Stimulated activated CD4-positive, alpha-beta T cell treated with anti-CD3 and anti-CD28 coated beads, Interleukin-2, amount 100 ng/mL, for 24 hours (primary cell): ENCODE data around the gene EIF4E1B.

Source experiments
- DNase-seq, 2 donors: peaks; one replicate each; pipeline ENCODE4 v3.0.0-alpha.2; 2020

EIF4E1B gene

GRCh38 chr5:176628406-176629228 lies 1.9 kb upstream of the EIF4E1B start:
- no peak for DNase-seq

DNA sequence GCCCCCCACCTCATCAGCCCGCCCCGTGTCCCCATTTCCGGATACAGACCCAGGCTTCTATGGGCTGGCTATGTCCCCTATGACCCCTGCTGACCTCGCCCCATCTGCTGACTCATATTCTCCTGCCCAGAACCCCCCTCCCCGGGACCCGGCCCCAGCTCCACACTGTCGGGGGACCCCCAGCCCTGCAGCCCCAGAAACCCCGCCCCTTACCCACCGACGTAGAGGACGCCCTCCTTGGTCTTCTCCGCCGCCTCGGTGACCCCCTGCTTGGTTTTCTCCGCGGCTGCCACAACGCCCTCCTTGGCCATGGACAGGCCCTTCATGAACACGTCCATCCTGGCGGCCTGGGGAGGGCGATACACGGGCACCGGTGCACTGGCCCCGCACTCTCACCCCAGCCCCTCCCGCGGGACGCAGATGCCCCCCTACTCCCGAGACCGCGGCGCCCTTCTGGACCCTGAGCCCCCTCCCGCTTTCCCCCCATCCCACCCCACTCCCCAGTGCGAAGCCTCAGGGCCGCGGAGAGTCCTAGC lies 1.1 kb upstream of the EIF4E1B start:
- no peak for DNase-seq

DNA sequence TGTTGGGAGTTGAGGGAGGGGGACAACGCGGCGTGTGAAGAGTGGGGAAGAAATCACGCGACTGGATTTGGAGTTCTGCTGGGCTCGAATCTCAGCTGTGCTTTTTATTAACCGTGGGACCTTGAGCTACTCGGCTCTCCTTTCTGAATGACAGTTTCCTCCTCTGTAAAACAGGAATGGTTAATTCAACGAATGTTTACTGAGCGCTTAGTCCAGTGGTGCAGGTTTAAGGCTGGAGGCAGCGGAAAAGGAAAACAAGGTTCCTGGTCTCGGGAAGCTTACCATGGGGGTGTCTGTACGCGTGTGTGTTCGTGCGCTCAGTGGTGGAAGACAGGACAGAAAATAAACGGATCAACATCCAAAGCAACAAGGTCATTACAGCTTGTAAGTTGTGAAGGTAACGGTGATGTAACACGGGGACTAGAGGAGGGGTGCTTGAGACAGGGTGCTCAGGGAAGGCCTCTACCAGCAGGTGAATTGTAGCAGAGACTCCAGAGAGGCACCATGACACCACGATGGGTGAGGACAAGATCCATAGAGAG lies 277 bp downstream of the EIF4E1B start:
- no peak for DNase-seq

GRCh38 chr5:176631383-176632200 lies 1.1 kb downstream of the EIF4E1B start:
- DNase-seq, result no peak

- DNase-seq, result no peak
These were observed 2.3 kb downstream of the EIF4E1B start for GRCh38 chr5:176632745-176633144.

DNA sequence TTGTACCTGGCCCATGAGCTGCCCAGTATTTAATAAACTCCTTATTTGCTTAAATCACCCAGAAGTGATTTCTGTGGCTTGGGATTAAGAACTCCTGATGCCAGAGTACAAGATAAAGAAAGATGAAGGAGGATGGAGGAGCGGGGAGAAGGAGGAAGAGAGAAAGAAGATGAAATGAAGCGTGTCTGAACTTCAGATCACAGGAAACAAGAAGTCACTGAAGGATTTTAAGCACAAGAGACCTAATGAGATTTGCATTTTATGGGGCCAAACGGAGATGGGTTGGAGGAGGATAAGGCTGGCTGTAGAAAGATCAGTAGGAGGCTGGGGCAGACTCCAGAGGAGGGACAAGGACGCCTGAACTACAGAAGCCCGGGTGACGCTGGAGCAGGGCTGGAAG lies 3.1 kb downstream of the EIF4E1B start:
- no peak for DNase-seq

DNA sequence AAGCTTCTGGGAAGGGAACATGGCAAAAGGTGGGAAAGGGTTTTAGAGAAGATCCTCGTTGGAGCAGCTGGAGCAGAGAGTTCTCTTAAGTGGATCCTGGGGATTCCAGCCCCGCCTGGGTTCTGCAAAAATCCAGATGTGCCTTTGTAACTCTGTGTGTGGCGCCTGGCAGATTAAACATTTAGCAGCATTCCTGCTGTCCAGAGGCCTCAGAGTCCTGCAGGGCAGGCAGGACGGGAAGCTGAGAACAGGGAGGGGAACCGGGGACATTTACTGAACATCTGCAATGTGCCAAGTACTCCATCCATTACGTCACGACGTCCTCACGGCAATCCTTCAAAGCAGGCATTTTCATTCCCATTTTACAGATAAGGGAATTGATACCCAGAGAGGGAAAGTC lies 6.0 kb downstream of the EIF4E1B start:
- DNase-seq, result no peak

DNA sequence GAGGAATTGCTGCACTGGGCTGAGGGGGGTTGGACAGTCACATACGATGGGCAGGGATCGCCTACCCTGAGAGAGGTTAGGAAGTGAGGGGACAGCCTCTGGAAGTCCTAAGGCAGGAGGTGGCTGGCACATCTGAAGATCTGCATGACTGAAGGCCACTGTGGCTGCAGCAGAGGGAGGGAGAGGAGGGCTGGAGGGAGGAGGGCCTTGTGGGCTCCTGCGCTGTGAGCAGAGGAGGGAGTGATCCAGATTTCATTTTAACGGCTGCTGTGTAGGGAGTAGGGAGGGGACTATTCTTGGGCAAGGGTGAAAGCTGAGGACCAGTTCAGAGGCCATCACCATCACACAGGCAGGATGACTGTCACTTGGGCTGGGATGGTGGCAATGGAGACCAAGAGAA lies 7.1 kb downstream of the EIF4E1B start:
- DNase-seq, result no peak

GRCh38 chr5:176638437-176638836 lies 8.0 kb downstream of the EIF4E1B start:
- no peak for DNase-seq

DNA sequence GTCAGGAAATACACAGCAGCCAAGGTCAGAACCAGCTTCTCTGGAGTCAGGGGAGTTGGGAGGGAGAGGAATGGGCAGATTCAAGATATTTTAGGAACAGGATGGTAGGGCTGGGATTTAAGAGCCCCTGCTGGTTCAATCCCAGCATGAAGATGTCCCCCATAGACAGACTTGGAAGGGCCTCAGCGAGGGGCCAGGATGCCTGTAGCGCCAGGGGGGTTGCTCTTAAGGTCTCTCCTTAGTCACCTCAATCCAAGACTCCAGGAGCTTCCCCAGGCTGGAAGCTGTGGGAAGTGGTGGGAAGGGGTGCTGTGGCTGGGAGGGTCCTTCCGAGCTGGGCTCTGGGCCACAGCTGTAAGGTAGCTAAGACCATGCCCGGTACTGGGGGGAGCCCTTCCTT lies 8.7 kb downstream of the EIF4E1B start:
- DNase-seq, result no peak

- DNase-seq, result no peak
These were observed 9.5 kb downstream of the EIF4E1B start for GRCh38 chr5:176639981-176640380.

DNA sequence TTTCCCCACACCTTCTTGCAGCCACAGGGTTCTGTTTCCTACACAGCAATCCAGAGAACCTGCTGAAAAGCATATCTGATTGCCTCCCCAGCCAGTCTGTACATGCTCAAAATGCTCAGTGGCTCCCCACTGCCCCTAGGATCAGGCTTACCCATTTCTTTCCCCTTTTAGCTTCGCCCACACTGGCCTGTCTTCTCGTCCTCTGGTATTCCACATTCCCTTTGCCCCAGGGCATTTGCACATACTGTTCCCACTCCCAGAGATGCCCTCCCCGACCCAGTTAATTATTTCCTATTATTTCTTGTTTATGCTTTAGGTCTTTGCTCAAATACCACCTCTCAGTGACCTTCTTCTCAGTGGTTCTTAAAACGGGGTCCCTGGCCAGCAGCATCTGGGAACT lies 10.1 kb downstream of the EIF4E1B start:
- no peak for DNase-seq

DNA sequence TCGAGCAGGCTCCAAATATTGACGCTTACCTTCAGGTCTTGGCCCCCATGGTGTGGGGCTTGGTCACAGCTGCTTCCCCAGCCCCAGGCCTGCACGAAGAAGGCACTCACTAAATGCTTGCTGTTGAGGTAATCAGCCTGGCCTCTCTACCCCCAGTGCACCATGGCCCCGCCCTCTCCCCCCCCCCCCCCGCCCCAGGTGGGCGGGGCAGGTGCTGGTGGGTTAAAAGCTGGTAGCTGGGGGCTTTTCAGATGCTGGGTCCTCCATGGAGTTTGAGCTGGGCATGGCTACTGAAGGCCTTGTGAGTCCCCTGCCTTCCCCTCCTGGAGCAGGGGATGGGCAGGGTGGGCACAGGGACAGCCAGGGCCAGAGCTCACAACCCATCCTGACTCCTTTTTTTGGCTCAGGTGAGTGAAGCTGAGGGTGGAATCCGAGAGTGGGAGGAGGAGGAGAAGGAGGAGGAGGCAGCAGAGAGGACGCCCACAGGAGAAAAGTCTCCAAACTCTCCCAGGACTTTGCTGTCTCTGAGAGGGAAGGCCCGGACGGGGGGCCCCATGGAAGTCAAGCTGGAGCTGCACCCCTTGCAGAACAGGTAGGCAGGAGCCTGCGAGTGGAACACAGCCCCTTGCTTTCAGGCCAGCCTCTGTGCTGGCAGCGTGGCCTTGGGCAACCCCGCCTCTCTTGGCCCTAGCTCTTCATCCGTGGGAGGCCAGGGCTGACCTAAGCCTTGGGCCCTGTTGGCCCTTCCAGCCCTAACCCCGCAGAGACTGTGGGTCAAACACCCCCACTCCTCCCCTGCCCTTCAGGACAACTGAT lies 12.4 kb downstream of the EIF4E1B start:
- no peak for DNase-seq

- DNase-seq, result no peak
These were observed 13.2 kb downstream of the EIF4E1B start for GRCh38 chr5:176643491-176644219.

- DNase-seq, result no peak
These were observed 13.8 kb downstream of the EIF4E1B start for GRCh38 chr5:176644294-176644693.

DNA sequence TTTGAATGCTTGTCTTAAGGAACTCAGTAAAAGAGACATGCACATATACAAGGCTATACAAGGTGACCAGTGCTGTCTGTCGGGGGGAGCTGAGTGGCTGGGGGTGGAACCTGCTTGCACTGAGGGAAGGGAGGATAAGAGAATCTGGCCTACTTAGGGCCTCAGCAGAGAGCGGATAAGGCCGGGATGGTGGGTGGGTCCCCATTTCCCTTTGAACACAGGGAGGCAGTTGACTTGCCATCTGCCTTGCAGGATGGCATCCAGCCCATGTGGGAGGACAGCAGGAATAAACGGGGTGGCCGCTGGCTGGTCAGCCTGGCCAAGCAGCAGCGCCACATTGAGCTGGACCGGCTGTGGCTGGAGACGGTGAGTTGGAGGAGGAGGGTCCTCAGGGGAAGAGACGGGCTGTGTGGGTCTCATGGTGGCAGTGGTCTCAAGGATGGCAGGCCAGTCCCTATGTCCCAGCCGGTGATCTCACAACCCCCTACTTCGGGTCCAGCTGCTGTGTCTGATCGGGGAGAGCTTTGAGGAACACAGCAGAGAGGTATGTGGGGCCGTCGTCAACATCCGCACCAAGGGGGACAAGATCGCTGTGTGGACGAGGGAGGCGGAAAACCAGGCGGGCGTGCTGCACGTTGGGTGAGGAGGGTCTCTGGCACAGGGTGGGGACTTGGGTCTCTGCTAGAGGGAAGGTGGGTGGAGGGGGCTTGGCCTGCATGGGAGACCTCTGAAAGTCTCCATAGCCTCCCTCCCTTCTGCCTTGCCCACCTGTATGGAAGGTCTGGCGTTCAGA lies 14.6 kb downstream of the EIF4E1B start:
- no peak for DNase-seq

DNA sequence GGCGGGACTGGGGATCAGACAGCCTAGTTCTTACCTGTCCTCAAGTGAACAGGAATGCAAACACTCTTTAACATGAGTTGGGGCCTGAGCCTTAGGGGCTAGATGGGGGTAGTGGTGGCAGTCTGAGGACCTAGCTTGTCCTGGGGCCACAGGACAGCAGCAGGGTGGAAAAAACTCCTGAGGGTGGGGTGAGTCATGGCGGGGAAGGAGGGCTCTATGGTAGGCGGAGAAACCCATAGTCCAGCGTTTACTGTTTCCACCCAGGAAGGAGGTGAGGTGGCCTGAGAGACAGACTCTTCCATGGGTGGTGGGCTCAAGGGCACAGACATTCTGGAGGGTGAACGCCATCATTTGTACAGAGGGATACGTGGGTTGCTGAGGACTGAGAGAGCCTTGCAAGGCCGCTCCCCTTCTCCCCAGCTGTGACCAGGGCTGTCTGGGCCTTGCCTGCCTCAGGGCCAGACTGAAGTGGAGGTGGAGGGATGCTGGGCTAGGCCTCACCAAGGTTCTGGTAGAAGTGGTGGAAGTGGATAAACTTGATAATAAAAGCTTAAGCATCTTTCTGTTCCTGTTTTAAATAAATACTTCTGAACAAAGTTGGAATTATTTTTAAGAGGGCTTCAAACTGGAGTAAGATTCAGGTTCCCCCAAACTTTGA lies 15.7 kb downstream of the EIF4E1B start:
- no peak for DNase-seq

DNA sequence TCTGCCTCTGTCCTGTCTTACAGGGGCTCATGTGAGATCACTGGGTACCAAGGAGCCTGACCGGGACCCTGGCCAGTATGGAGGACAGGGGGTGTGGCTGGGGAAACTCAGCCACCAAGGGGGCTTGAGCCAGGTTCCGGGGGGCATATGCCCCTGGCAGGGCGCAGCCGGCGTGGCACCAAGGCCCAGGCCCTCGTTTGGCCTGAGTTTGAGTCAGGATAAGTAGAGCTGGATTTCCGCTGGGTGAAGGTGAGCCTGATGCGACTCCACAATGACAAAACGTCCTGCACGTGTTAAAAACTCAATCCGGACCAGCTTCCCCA lies 16.2 kb downstream of the EIF4E1B start:
- DNase-seq, result no peak

DNA sequence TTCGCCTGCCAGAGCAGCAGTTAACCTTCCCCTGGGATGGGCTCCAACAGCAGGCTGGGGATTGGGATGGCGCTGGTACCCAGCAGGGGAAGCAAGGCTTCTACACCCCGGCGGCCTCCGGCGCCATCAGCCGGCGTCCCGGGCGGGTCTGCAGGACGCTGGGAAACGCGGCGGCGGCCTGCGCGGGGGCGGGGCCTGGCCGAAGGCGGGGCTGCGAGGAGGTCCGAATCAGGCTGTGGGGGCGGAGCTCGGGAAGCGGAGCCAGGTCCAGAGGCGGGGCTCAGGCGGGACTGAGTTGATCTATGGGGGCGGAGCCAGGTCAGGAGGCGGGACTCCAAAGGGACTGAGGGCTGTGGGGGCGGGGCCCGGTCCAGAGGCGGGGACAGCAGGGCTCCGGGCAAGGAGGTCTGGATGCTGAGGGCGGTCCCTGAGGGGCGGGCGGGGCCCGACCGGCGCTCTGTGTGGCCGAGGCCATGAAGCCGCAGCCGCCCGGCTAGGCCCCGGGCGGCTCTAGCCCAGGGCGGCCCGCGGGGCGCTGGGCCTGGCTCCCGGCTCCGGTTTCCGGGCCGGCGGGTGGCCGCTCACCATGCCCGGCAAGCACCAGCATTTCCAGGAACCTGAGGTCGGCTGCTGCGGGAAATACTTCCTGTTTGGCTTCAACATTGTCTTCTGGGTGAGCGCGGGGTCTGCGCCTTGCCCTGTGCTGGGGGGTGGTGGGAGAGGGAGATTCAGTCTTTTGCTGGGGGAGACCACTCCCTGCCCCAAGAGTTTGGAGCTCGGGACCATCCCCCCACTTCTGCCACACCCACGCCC lies 16.8 kb downstream of the EIF4E1B start, which contains the start of gene TSPAN17:
Gene TSPAN17, plus strand, starts transcription at position 455 of the 813 bp plus-strand sequence. Its CDS starts 132 bp downstream, at position 587.
- peak; percentile 99 to 100 for DNase-seq
